ENCODE results near the gene RNASE11. TPM values are rescaled to one million over a fixed set of nuclear protein-coding genes. Genes with fewer than 3 reads are reported as not detected.

Gene RNASE11
- total and polyA plus RNA-seq, 9 of the 15 experiments (the other 6 are each of a cell fraction or from before 2014, with no cell fraction given) = 0.16 to 0.29 (median 0.22) TPM; not detected in 6

DNA sequence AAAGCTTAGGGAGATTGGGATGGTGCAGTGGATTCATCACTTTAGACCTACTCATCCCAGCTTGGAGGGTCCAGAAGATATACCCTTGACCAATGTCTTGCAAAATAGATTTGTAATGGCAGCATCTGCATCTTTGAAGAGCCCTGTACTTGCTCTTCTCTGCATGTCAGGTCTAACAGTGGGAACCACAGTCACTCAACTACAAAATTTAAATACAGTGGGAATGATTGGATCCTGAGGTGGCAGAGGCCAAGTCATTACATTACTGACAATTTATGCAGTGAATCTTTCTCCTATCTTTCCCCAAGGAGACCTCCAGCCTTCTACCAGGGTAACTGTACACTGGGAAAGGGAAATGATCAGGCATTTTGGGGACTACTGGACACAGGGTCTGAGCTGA, 18.7 kb downstream of the RNASE11 start:
- Histone ChIP-seq H3K4me3 (no peak overlapping the region), H3K9ac (ENCODE audit: insufficient read depth in 1 of 2, low read depth in 2 of 2, low read length in 2 of 2) (no peak overlapping the region), H3K9me3 (replicated peaks; ENCODE audit: control insufficient read depth, insufficient read depth, low read depth, low read length) (no peaks in the 10 kb centered on the region), H2AFZ (ENCODE audit: low read depth, low read length) (no peak overlapping the region), H3K27ac (ENCODE audit: extremely low read depth, low read depth, low read length) (no peak overlapping the region), H3K27me3 (ENCODE audit: control insufficient read depth in 2 of 2, insufficient read depth in 2 of 2, low read length in 2 of 2) (no peaks in the 10 kb centered on the region), H3K79me2 (ENCODE audit: control insufficient read depth, insufficient read depth, low read length) (no peaks in the 10 kb centered on the region), H3K36me3 (ENCODE audit: control insufficient read depth, insufficient read depth, low read length) (no peaks in the 10 kb centered on the region), H4K20me1 (replicated peaks; ENCODE audit: control insufficient read depth, insufficient read depth, low read length) (no peaks in the 10 kb centered on the region), H3K4me2 (ENCODE audit: insufficient read depth, low read length) (no peak overlapping the region), H3K4me1 (replicated peaks in 1 of 2; ENCODE audit: control insufficient read depth in 2 of 2, insufficient read depth in 2 of 2, low read length in 2 of 2) (peaks cover 0 to 6% of the 10 kb centered on the region in 2 experiments; a peak in 2 of 5 replicates), H3K9me1 (ENCODE audit: control insufficient read depth, insufficient read depth, low read length) (no peaks in the 10 kb centered on the region)
- in situ Hi-C loops (cut with MboI) = no loop called here
- intact Hi-C loops (cut with micrococcal nuclease) = no loop called here
- DNase-seq (ENCODE audit: extremely low read depth in 1 of 4, low spot score in 3 of 4) = no peak
- FAIRE-seq = no peak
- no peak for ATAC-seq
- ChIA-PET POLR2A (interaction anchor here (0.7 kb wide), 1 partner anchor 10 kb away, joined by 4 read pairs; no protein-coding TSS in a partner anchor), CTCF (ENCODE audit: low intra/inter-chr PET ratio) (no interaction called here)
- no TSS peak for BruUV-seq (replicated peaks)
- TF ChIP-seq PHTF2 (CRISPR knock-in tag; IDR thresholded peaks at IDR 0.05) (no peak), ZNF695 (CRISPR knock-in tag; IDR thresholded peaks at IDR 0.05) (no peak), L3MBTL2 (IDR thresholded peaks at IDR 0.05) (no peak), EGR1 (conservative IDR thresholded peaks at IDR 0.05) (no peak), MYC (IDR thresholded peaks at IDR 0.05; ENCODE audit: low read depth, low read length) (no peak), MYC (CRISPR knock-in tag; IDR thresholded peaks at IDR 0.05; ENCODE audit: borderline replicate concordance, low read depth) (no peak), HSF4 (CRISPR knock-in tag; IDR thresholded peaks at IDR 0.05; ENCODE audit: borderline replicate concordance) (no peak), NFRKB (IDR thresholded peaks at IDR 0.05; ENCODE audit: low read depth) (no peak), GATAD2A (IDR thresholded peaks at IDR 0.05) (no peak)
- TF ChIP-seq, protein P1, sequence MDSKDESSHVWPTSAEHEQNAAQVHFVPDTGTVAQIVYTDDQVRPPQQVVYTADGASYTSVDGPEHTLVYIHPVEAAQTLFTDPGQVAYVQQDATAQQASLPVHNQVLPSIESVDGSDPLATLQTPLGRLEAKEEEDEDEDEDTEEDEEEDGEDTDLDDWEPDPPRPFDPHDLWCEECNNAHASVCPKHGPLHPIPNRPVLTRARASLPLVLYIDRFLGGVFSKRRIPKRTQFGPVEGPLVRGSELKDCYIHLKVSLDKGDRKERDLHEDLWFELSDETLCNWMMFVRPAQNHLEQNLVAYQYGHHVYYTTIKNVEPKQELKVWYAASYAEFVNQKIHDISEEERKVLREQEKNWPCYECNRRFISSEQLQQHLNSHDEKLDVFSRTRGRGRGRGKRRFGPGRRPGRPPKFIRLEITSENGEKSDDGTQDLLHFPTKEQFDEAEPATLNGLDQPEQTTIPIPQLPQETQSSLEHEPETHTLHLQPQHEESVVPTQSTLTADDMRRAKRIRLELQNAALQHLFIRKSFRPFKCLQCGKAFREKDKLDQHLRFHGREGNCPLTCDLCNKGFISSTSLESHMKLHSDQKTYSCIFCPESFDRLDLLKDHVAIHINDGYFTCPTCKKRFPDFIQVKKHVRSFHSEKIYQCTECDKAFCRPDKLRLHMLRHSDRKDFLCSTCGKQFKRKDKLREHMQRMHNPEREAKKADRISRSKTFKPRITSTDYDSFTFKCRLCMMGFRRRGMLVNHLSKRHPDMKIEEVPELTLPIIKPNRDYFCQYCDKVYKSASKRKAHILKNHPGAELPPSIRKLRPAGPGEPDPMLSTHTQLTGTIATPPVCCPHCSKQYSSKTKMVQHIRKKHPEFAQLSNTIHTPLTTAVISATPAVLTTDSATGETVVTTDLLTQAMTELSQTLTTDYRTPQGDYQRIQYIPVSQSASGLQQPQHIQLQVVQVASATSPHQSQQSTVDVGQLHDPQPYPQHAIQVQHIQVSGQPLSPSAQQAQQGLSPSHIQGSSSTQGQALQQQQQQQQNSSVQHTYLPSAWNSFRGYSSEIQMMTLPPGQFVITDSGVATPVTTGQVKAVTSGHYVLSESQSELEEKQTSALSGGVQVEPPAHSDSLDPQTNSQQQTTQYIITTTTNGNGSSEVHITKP (IDR thresholded peaks at IDR 0.05; ENCODE audit: partially characterized antibody) = no peak
- TF ChIP-seq, protein P2, sequence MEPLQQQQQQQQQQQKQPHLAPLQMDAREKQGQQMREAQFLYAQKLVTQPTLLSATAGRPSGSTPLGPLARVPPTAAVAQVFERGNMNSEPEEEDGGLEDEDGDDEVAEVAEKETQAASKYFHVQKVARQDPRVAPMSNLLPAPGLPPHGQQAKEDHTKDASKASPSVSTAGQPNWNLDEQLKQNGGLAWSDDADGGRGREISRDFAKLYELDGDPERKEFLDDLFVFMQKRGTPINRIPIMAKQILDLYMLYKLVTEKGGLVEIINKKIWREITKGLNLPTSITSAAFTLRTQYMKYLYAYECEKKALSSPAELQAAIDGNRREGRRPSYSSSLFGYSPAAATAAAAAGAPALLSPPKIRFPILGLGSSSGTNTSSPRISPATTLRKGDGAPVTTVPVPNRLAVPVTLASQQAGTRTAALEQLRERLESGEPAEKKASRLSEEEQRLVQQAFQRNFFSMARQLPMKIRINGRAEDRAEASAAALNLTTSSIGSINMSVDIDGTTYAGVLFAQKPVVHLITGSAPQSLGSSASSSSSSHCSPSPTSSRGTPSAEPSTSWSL (CRISPR knock-in tag; IDR thresholded peaks at IDR 0.05; ENCODE audit: borderline replicate concordance) = no peak
- TF ChIP-seq, protein P3, sequence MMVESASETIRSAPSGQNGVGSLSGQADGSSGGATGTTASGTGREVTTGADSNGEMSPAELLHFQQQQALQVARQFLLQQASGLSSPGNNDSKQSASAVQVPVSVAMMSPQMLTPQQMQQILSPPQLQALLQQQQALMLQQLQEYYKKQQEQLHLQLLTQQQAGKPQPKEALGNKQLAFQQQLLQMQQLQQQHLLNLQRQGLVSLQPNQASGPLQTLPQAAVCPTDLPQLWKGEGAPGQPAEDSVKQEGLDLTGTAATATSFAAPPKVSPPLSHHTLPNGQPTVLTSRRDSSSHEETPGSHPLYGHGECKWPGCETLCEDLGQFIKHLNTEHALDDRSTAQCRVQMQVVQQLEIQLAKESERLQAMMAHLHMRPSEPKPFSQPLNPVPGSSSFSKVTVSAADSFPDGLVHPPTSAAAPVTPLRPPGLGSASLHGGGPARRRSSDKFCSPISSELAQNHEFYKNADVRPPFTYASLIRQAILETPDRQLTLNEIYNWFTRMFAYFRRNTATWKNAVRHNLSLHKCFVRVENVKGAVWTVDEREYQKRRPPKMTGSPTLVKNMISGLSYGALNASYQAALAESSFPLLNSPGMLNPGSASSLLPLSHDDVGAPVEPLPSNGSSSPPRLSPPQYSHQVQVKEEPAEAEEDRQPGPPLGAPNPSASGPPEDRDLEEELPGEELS (CRISPR knock-in tag; IDR thresholded peaks at IDR 0.05; ENCODE audit: borderline replicate concordance) = no peak
- TF ChIP-seq, protein P4, sequence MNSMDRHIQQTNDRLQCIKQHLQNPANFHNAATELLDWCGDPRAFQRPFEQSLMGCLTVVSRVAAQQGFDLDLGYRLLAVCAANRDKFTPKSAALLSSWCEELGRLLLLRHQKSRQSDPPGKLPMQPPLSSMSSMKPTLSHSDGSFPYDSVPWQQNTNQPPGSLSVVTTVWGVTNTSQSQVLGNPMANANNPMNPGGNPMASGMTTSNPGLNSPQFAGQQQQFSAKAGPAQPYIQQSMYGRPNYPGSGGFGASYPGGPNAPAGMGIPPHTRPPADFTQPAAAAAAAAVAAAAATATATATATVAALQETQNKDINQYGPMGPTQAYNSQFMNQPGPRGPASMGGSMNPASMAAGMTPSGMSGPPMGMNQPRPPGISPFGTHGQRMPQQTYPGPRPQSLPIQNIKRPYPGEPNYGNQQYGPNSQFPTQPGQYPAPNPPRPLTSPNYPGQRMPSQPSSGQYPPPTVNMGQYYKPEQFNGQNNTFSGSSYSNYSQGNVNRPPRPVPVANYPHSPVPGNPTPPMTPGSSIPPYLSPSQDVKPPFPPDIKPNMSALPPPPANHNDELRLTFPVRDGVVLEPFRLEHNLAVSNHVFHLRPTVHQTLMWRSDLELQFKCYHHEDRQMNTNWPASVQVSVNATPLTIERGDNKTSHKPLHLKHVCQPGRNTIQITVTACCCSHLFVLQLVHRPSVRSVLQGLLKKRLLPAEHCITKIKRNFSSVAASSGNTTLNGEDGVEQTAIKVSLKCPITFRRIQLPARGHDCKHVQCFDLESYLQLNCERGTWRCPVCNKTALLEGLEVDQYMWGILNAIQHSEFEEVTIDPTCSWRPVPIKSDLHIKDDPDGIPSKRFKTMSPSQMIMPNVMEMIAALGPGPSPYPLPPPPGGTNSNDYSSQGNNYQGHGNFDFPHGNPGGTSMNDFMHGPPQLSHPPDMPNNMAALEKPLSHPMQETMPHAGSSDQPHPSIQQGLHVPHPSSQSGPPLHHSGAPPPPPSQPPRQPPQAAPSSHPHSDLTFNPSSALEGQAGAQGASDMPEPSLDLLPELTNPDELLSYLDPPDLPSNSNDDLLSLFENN (IDR thresholded peaks at IDR 0.05; ENCODE audit: low read depth in 2 of 2, low read length in 2 of 2) = no peak

All from K562 (cell line).